Activated naive CD8-positive, alpha-beta T cell treated with anti-CD3 and anti-CD28 coated beads, Interleukin-2, amount 10 ng/mL, durations not matched to agents 7 days and 5 days (primary cell): ENCODE results near the gene TPRA1. TPM values are rescaled to one million over a fixed set of nuclear protein-coding genes. Genes with fewer than 3 reads are reported as not detected.

Experiments
- ATAC-seq: fragments of 150-1000 bp; cut with Tn5 transposase; one replicate; pipeline ENCODE4 v1.10.0; 2021; ENCODE audit warnings: low read depth, moderate library complexity
- POLR2A ChIA-PET: fragments of 350-600 bp; sonication (Branson Sonifier 250); formaldehyde crosslinking; loops from one replicate; lab custom pipeline; 2021; ENCODE audit warnings: antibody characterized with exemption; lab: Charles Lee
- DNase-seq: peaks from one replicate; pipeline ENCODE4 v3.0.0; 2021
- H3K27ac Mint-ChIP-seq: one replicate; pipeline ENCODE4 v1.8.0; 2022; ENCODE audit warnings: mild to moderate bottlenecking, mixed read lengths
- H3K27me3 Mint-ChIP-seq: one replicate; pipeline ENCODE4 v1.8.0; 2022; ENCODE audit warnings: mild to moderate bottlenecking, moderate library complexity, mixed read lengths
- H3K36me3 Mint-ChIP-seq: one replicate; pipeline ENCODE4 v1.8.0; 2021; ENCODE audit warnings: mild to moderate bottlenecking, mixed read lengths
- H3K4me1 Mint-ChIP-seq: one replicate; pipeline ENCODE4 v1.8.0; 2021; ENCODE audit warnings: mixed read lengths
- H3K4me3 Mint-ChIP-seq: one replicate; pipeline ENCODE4 v1.8.0; 2022; ENCODE audit warnings: mild to moderate bottlenecking, moderate library complexity, mixed read lengths
- H3K9me3 Mint-ChIP-seq: one replicate; pipeline ENCODE4 v1.8.0; 2021; ENCODE audit warnings: mixed read lengths
- total RNA-seq, 2 experiments: library from RNA; stranded (reverse); gene quantifications; one replicate each; pipeline ENCODE4 v1.2.3, GENCODE V29; 2021

Gene TPRA1
- total RNA-seq, 2 experiments from 2014 or later: 33.6 to 33.9 TPM

GRCh38 chr3:127544192-127544802 lies 46.2 kb downstream of the TPRA1 start:
- Mint-ChIP-seq H3K27ac (no peak overlapping the region), H3K27me3 (peaks cover 22% of the 10 kb centered on the region), H3K4me3 (no peak overlapping the region), H3K4me1 (peaks cover 4% of the 10 kb centered on the region), H3K36me3 (no peaks in the 10 kb centered on the region), H3K9me3 (no peaks in the 10 kb centered on the region)
- peak; percentile 63 for DNase-seq
- ATAC-seq: peak; percentile 54
- POLR2A ChIA-PET: no interaction called here

- DNase-seq (no peak), ATAC-seq (no peak)
- POLR2A ChIA-PET: no interaction called here
- Mint-ChIP-seq H3K36me3 (no peaks in the 10 kb centered on the region), H3K27ac (no peak overlapping the region), H3K9me3 (no peaks in the 10 kb centered on the region), H3K27me3 (peaks cover 25% of the 10 kb centered on the region), H3K4me3 (no peak overlapping the region), H3K4me1 (peaks cover 4% of the 10 kb centered on the region)
Observed at GRCh38 chr3:127543441-127543840, 47.1 kb downstream of the TPRA1 start.

GRCh38 chr3:127542441-127542952 lies 48.0 kb downstream of the TPRA1 start:
- Mint-ChIP-seq H3K36me3 (no peaks in the 10 kb centered on the region), H3K9me3 (no peaks in the 10 kb centered on the region), H3K4me3 (no peak overlapping the region), H3K27ac (no peak overlapping the region), H3K4me1 (no peaks in the 10 kb centered on the region), H3K27me3 (peaks cover 23% of the 10 kb centered on the region)
- ATAC-seq (no peak), DNase-seq (no peak)
- POLR2A ChIA-PET: no interaction called here

- H3K36me3 Mint-ChIP-seq: no peaks in the 10 kb centered on the region
- peaks cover 16% of the 10 kb centered on the region for H3K27me3 Mint-ChIP-seq
- POLR2A ChIA-PET: no interaction called here
- H3K9me3 Mint-ChIP-seq: no peaks in the 10 kb centered on the region
- no peak overlapping the region for H3K27ac Mint-ChIP-seq
- no peak overlapping the region for H3K4me3 Mint-ChIP-seq
- no peaks in the 10 kb centered on the region for H3K4me1 Mint-ChIP-seq
- ATAC-seq: no peak
- DNase-seq: no peak
Observed at GRCh38 chr3:127541320-127541719, 49.2 kb downstream of the TPRA1 start.

GRCh38 chr3:127539366-127540060 lies 51.0 kb downstream of the TPRA1 start:
- ATAC-seq: no peak
- Mint-ChIP-seq H3K4me1 (no peaks in the 10 kb centered on the region), H3K27me3 (peaks cover 8% of the 10 kb centered on the region), H3K9me3 (no peaks in the 10 kb centered on the region), H3K4me3 (no peak overlapping the region), H3K36me3 (no peaks in the 10 kb centered on the region), H3K27ac (no peak overlapping the region)
- POLR2A ChIA-PET: no interaction called here
- DNase-seq: no peak

- Mint-ChIP-seq H3K27me3 (peaks cover 8% of the 10 kb centered on the region), H3K4me1 (no peaks in the 10 kb centered on the region), H3K4me3 (no peak overlapping the region), H3K9me3 (no peaks in the 10 kb centered on the region), H3K36me3 (no peaks in the 10 kb centered on the region), H3K27ac (no peak overlapping the region)
- POLR2A ChIA-PET: no interaction called here
- ATAC-seq (no peak), DNase-seq (no peak)
Observed at GRCh38 chr3:127538569-127538968, 52.0 kb downstream of the TPRA1 start.

- no peaks in the 10 kb centered on the region for H3K36me3 Mint-ChIP-seq
- H3K4me3 Mint-ChIP-seq: no peak overlapping the region
- DNase-seq: no peak
- no peaks in the 10 kb centered on the region for H3K4me1 Mint-ChIP-seq
- POLR2A ChIA-PET: no interaction called here
- H3K27ac Mint-ChIP-seq: no peak overlapping the region
- no peak for ATAC-seq
- H3K9me3 Mint-ChIP-seq: no peaks in the 10 kb centered on the region
- peaks cover 8% of the 10 kb centered on the region for H3K27me3 Mint-ChIP-seq
Observed at GRCh38 chr3:127536830-127537812, 53.4 kb downstream of the TPRA1 start.

GRCh38 chr3:127535901-127536829 lies 54.4 kb downstream of the TPRA1 start:
- POLR2A ChIA-PET: no interaction called here
- Mint-ChIP-seq H3K9me3 (no peaks in the 10 kb centered on the region), H3K27me3 (peaks cover 8% of the 10 kb centered on the region), H3K4me3 (no peak overlapping the region), H3K4me1 (no peaks in the 10 kb centered on the region), H3K36me3 (no peaks in the 10 kb centered on the region), H3K27ac (no peak overlapping the region)
- ATAC-seq: no peak
- DNase-seq: no peak

- Mint-ChIP-seq H3K4me1 (no peaks in the 10 kb centered on the region), H3K4me3 (no peak overlapping the region), H3K27ac (no peak overlapping the region), H3K27me3 (peaks cover 8% of the 10 kb centered on the region), H3K36me3 (no peaks in the 10 kb centered on the region), H3K9me3 (no peaks in the 10 kb centered on the region)
- no peak for ATAC-seq
- POLR2A ChIA-PET: no interaction called here
- DNase-seq: no peak
Observed at GRCh38 chr3:127535106-127535785, 55.3 kb downstream of the TPRA1 start.

GRCh38 chr3:127534564-127534963 lies 56.0 kb downstream of the TPRA1 start:
- H3K4me1 Mint-ChIP-seq: no peaks in the 10 kb centered on the region
- no peak for ATAC-seq
- H3K36me3 Mint-ChIP-seq: no peaks in the 10 kb centered on the region
- H3K27ac Mint-ChIP-seq: no peak overlapping the region
- POLR2A ChIA-PET: no interaction called here
- peaks cover 8% of the 10 kb centered on the region for H3K27me3 Mint-ChIP-seq
- no peaks in the 10 kb centered on the region for H3K9me3 Mint-ChIP-seq
- no peak for DNase-seq
- no peak overlapping the region for H3K4me3 Mint-ChIP-seq

GRCh38 chr3:127534161-127534451 lies 56.4 kb downstream of the TPRA1 start:
- no peak for DNase-seq
- Mint-ChIP-seq H3K9me3 (no peaks in the 10 kb centered on the region), H3K27me3 (peaks cover 8% of the 10 kb centered on the region), H3K27ac (no peak overlapping the region), H3K4me1 (no peaks in the 10 kb centered on the region), H3K36me3 (no peaks in the 10 kb centered on the region), H3K4me3 (no peak overlapping the region)
- POLR2A ChIA-PET: no interaction called here
- ATAC-seq: no peak

- ATAC-seq (no peak), DNase-seq (no peak)
- Mint-ChIP-seq H3K27me3 (peaks cover 6% of the 10 kb centered on the region), H3K36me3 (no peaks in the 10 kb centered on the region), H3K4me3 (no peak overlapping the region), H3K4me1 (no peaks in the 10 kb centered on the region), H3K27ac (no peak overlapping the region), H3K9me3 (no peaks in the 10 kb centered on the region)
- POLR2A ChIA-PET: no interaction called here
Observed at GRCh38 chr3:127532561-127533203, 57.9 kb downstream of the TPRA1 start.
